Body of pancreas (tissue), 4 donors: ENCODE measurements around the gene MYO1B. TPM values are rescaled to one million over a fixed set of nuclear protein-coding genes. Genes with fewer than 3 reads are reported as not detected.

Experiments
- ATAC-seq: fragments of 150-250 bp; one replicate; pipeline ENCODE4 v1.9.1; 2016
- DNase-seq, 4 donors: peaks; one replicate each; pipeline ENCODE4 v3.0.0-alpha.2; 2019
- H3K27ac ChIP-seq, 4 donors: fragments of 200-600 bp; sonication (generic); 1 replicate in 3 of 4; 2 replicates in 1 of 4; pipeline versions ENCODE4 v1.5.1 to v1.6.1; 2016 to 2019; ENCODE audit warnings: mild to moderate bottlenecking in 1 of 4, mixed read lengths in 1 of 4, moderate library complexity in 1 of 4
- H3K27me3 ChIP-seq, 2 donors: fragments of 200-600 bp; sonication (generic); one replicate each; pipeline ENCODE4 v1.6.0; 2016; ENCODE audit warnings: mild to moderate bottlenecking in 1 of 2
- H3K36me3 ChIP-seq, 2 donors: fragments of 200-600 bp; sonication (generic); replicated peaks in 1 of 2; 2 replicates each; pipeline ENCODE4 v1.5.1; 2016; ENCODE audit warnings: low read depth in 2 of 2; ENCODE audit not compliant: insufficient read depth in 1 of 2
- H3K4me1 ChIP-seq: fragments of 200-600 bp; sonication (generic); one replicate; pipeline ENCODE4 v1.6.0; 2016
- H3K4me3 ChIP-seq, 2 donors: fragments of 200-600 bp; sonication (generic); 1 replicate in 1 of 2; 2 replicates in 1 of 2; pipeline ENCODE4 v1.5.1; 2016 to 2019
- H3K9me3 ChIP-seq, 3 donors: fragments of 200-600 bp; sonication (generic); 1 replicate in 2 of 3; 2 replicates in 1 of 3; pipeline ENCODE4 v1.5.1; 2016
- POLR2A ChIP-seq, 3 donors: fragments of 450-650 bp; IDR thresholded peaks; one replicate each; pipeline ENCODE4 v1.6.1; 2016; ENCODE audit warnings: antibody characterized with exemption in 3 of 3, mild to moderate bottlenecking in 2 of 3
- WGBS, 2 donors: methylation state at CpG; one replicate each; pipeline ENCODE4 v1.1.5; 2017; 5-methylcytosine and 5-hydroxymethylcytosine counted together
- intact Hi-C: fragments of 100-400 bp; cut with DNase I; formaldehyde crosslinking; loops from one replicate; pipeline ENCODE4 v1.15.1; 2023
- total RNA-seq, 2 donors: library from RNA; depleted of rRNA; stranded (reverse); fragments of >200 nt; gene quantifications; one replicate each; pipeline ENCODE4 v1.1.0, GENCODE V29; 2016
- TF ChIP-seq, protein P1 (sequence below), 7 experiments: fragments of 450-650 bp in 4 of 7; fragments of 200-600 bp in 3 of 7; sonication (generic) in 3 of 7; IDR thresholded peaks; one replicate each; pipeline ENCODE4 v1.5.1; 2016 to 2019; ENCODE audit warnings: antibody characterized with exemption in 7 of 7

The MYO1B gene
- total RNA-seq, 2 donors from 2014 or later = 68.0 to 77.8 TPM

DNA sequence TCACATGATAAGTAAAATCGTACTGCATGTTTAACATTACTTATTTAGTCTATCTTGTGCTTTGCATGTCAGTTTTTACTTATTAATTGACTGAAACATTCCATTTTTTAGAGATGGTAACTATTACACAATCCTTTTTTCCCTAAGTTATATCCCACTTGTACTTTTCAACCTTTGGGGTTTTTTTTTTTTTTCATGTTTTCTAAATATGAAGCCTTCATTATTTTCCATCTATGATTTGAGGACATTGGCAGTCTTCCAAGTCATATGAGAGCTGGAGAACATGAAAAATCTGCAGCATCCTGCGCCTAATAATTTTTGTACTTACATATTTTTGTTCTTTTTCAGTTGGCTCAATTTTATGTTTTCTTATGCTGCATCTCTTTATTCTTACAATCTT, 113.9 kb downstream of the MYO1B start:
- peak overlapping the region in 1 of 4 donors; percentile 36 for H3K27ac ChIP-seq
- WGBS, 2 donors = 58 to 60% methylated on average over 2 of the region's 2 CpGs
- H3K9me3 ChIP-seq = no peaks in the 10 kb centered on the region
- H3K27me3 ChIP-seq = no peaks in the 10 kb centered on the region
- no peak for ATAC-seq
- TF ChIP-seq POLR2A (IDR thresholded peaks at IDR 0.05) = no peak
- TF ChIP-seq, protein P1, sequence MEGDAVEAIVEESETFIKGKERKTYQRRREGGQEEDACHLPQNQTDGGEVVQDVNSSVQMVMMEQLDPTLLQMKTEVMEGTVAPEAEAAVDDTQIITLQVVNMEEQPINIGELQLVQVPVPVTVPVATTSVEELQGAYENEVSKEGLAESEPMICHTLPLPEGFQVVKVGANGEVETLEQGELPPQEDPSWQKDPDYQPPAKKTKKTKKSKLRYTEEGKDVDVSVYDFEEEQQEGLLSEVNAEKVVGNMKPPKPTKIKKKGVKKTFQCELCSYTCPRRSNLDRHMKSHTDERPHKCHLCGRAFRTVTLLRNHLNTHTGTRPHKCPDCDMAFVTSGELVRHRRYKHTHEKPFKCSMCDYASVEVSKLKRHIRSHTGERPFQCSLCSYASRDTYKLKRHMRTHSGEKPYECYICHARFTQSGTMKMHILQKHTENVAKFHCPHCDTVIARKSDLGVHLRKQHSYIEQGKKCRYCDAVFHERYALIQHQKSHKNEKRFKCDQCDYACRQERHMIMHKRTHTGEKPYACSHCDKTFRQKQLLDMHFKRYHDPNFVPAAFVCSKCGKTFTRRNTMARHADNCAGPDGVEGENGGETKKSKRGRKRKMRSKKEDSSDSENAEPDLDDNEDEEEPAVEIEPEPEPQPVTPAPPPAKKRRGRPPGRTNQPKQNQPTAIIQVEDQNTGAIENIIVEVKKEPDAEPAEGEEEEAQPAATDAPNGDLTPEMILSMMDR (IDR thresholded peaks at IDR 0.05) = no peak
- DNase-seq = no peak
- H3K4me3 ChIP-seq = no peak overlapping the region
- H3K4me1 ChIP-seq = peaks cover 17% of the 10 kb centered on the region
- intact Hi-C loops = no loop called here
- peaks cover 0 to 3% of the 10 kb centered on the region in 2 donors for H3K36me3 ChIP-seq

DNA sequence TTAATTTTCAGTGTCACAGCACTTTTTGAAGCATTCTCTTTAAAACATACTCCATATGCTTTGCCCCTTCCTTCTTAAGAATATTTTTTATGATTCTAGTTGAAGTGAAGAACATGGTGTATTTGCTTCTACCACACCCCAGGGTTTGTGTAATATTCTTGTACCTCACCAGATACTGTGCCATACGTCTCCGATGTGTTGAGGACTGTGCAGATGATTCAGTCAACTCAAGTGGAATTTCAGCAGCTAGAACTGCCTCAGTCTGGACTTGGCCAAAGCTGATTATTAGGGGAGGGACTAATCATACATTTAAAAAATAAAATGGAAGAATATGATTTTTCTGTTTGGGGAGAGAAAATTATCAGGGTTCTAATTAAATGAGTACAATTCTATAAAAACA, 115.7 kb downstream of the MYO1B start:
- no peak for ATAC-seq
- Histone ChIP-seq H3K4me3 (no peak overlapping the region), H3K36me3 (peaks cover 0 to 11% of the 10 kb centered on the region in 2 donors), H3K27me3 (no peaks in the 10 kb centered on the region), H3K9me3 (no peaks in the 10 kb centered on the region), H3K4me1 (peaks cover 17% of the 10 kb centered on the region), H3K27ac (no peak overlapping the region)
- no peak for TF ChIP-seq POLR2A (IDR thresholded peaks at IDR 0.05)
- TF ChIP-seq, protein P1 (IDR thresholded peaks at IDR 0.05) = no peak
- WGBS, 2 donors = 98% methylated on average over 2 of the region's 2 CpGs
- intact Hi-C loops = no loop called here
- DNase-seq = no peak

DNA sequence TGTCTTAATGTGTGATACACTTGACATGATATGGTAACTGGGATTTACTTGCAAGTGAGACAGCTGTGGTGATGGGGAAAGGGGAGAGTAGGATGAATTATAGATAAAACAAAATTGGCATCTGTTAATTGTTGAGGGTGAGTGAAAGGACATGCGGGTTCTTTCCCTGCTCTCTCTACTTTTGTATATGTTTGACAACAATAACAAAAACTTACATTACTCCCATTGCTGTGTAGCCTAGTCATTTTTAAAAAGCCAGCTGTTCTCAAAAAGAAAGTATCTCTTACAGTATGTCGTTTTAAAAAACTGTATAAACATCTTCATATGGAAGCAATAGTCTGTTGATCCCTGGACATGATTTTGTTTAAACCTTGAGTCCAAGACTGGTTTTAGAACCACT, 117.6 kb downstream of the MYO1B start:
- 92 to 93% methylated on average over 2 of the region's 2 CpGs for WGBS, 2 donors
- intact Hi-C loops = no loop called here
- H3K27ac ChIP-seq = no peak overlapping the region

DNA sequence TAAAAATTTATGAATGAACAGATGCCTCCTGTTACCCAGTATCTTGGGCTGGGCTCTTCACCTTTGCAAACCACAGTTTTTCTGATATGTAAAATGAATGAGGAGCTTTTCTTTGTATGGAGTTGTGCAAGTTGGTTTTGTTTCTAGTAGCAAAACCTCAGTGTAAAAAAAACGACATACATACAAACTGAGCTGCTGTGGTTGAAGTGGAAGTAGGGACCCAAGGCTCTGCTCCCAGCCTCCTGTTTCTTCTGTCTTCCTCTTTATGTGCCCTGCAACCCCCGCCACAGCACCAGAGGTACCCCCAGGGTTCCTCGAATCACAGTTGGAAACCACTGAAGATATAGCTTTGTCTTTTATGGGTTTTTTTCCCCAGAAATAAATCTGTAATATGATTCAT, 118.1 kb downstream of the MYO1B start:
- intact Hi-C loops = no loop called here
- Histone ChIP-seq H3K9me3 (no peaks in the 10 kb centered on the region), H3K36me3 (peaks cover 0 to 9% of the 10 kb centered on the region in 2 donors), H3K27ac (no peak overlapping the region), H3K4me3 (no peak overlapping the region), H3K27me3 (no peaks in the 10 kb centered on the region), H3K4me1 (peaks cover 9% of the 10 kb centered on the region)
- TF ChIP-seq, protein P1 (IDR thresholded peaks at IDR 0.05) = no peak
- no peak for TF ChIP-seq POLR2A (IDR thresholded peaks at IDR 0.05)
- no peak for ATAC-seq
- 71 to 88% methylated on average over 3 of the region's 3 CpGs for WGBS, 2 donors
- DNase-seq = no peak

More for the DNA sequence above, 117.6 kb downstream of the MYO1B start:
- H3K4me1 ChIP-seq = peaks cover 13% of the 10 kb centered on the region
- H3K27me3 ChIP-seq = no peaks in the 10 kb centered on the region
- H3K9me3 ChIP-seq = no peaks in the 10 kb centered on the region
- DNase-seq (no peak), ATAC-seq (no peak)
- peaks cover 0 to 9% of the 10 kb centered on the region in 2 donors for H3K36me3 ChIP-seq
- no peak for TF ChIP-seq POLR2A (IDR thresholded peaks at IDR 0.05)
- TF ChIP-seq, protein P1 (IDR thresholded peaks at IDR 0.05) = no peak
- no peak overlapping the region for H3K4me3 ChIP-seq

DNA sequence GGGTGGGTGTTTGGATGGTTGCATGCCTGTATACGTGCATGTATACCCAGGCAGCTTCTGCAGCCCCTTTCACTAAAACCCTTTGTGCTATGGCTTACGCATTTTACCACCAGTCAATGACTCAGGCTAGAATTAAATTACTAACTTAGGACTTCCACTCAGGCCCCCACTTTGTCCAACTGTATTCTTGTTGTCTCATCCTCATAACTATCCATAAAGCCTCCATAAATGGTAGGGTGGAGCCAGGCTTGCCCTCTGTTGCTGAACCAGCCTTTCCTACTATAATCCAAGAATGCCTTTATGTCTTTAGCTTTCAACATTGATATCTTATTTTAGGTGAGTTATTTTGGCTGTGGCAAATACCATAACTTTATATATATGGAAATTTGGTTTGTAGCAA, 119.9 kb downstream of the MYO1B start:
- Histone ChIP-seq H3K36me3 (peaks cover 0 to 9% of the 10 kb centered on the region in 2 donors), H3K4me1 (no peaks in the 10 kb centered on the region), H3K27ac (no peak overlapping the region), H3K9me3 (no peaks in the 10 kb centered on the region), H3K27me3 (no peaks in the 10 kb centered on the region), H3K4me3 (no peak overlapping the region)
- DNase-seq (no peak), ATAC-seq (no peak)
- TF ChIP-seq POLR2A (IDR thresholded peaks at IDR 0.05) = no peak
- TF ChIP-seq, protein P1 (IDR thresholded peaks at IDR 0.05) = no peak
- intact Hi-C loops = no loop called here
- WGBS, 2 donors = 96 to 100% methylated on average over 2 of the region's 2 CpGs
